ENCODE results near the gene GNG10.
"Not testable (repeated sequence)": the region's sequence is repeated elsewhere in the genome, so short reads cannot be mapped to it uniquely, and the experiment has no call there.

GNG10 gene

GRCh38 chr9:111661802-111662521, 557 bp downstream of the GNG10 start:
- H3K4me3 ChIP-seq, result peak overlapping the region; percentile 89
- TF ChIP-seq FOXP2 (optimal IDR thresholded peaks at IDR 0.05; ENCODE audit: control extremely low read depth, extremely low read length, insufficient read depth), result no peak
- no peak for TF ChIP-seq EZH2 (IDR thresholded peaks at IDR 0.05)
- no peak for TF ChIP-seq POLR2AphosphoS5 (IDR thresholded peaks at IDR 0.05; ENCODE audit: borderline replicate concordance, low read depth, low read length)
- H3K9ac ChIP-seq (ENCODE audit: insufficient read length), result peak overlapping the region; percentile 77
- DNase-seq (ENCODE audit: low read depth, low spot score), result no peak
- H3K27ac ChIP-seq, result no peak overlapping the region
- H3K36me3 ChIP-seq (ENCODE audit: insufficient read depth, low read length), result peaks cover 5% of the 10 kb centered on the region; the same call in 1 of the 2 replicates
- H3K9me3 ChIP-seq (ENCODE audit: low read depth, low read length), result no peaks in the 10 kb centered on the region

GRCh38 chr9:111662576-111663300, 1.3 kb downstream of the GNG10 start:
- Histone ChIP-seq H3K36me3 (ENCODE audit: insufficient read depth, low read length) (peaks cover 10% of the 10 kb centered on the region; the same call in 1 of the 2 replicates), H3K27ac (no peak overlapping the region), H3K9me3 (ENCODE audit: low read depth, low read length) (no peaks in the 10 kb centered on the region), H3K9ac (ENCODE audit: insufficient read length) (peak overlapping the region; percentile 77), H3K4me3 (peak overlapping the region; percentile 89)
- no peak for DNase-seq (ENCODE audit: low read depth, low spot score)
- TF ChIP-seq FOXP2 (optimal IDR thresholded peaks at IDR 0.05; ENCODE audit: control extremely low read depth, extremely low read length, insufficient read depth), result no peak
- TF ChIP-seq POLR2AphosphoS5 (IDR thresholded peaks at IDR 0.05; ENCODE audit: borderline replicate concordance, low read depth, low read length), result no peak
- no peak for TF ChIP-seq EZH2 (IDR thresholded peaks at IDR 0.05)

DNA sequence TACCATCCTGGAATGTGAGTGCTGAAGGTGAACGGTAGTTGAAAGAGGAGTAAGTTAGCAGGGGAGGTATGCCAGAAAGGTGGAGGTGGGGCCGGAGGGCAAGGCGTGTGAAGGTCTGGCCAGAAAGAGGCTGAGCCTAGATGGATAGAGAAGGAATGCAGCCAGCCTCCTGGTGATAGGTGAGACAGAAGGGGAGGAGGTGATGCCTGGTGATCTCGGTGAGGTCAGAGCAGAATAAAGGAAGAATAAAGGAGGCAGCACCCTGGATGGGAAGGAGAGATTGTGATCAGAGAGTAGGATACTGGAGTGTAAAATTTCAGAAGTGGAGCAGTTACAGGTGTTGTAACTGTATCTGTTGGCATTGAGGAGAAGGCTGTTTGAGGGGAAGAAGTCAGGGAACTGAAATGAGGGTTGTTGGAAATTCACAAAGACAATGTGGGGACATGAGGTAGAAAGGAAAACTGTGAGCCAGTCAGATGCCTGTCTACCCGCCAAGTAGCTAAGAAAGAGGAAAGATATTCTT, 2.0 kb downstream of the GNG10 start:
- Histone ChIP-seq H3K36me3 (ENCODE audit: insufficient read depth, low read length) (peaks cover 10% of the 10 kb centered on the region; the same call in 1 of the 2 replicates), H3K27ac (no peak overlapping the region), H3K4me3 (no peak overlapping the region), H3K9ac (ENCODE audit: insufficient read length) (no peak overlapping the region), H3K9me3 (ENCODE audit: low read depth, low read length) (no peaks in the 10 kb centered on the region)
- no peak for DNase-seq (ENCODE audit: low read depth, low spot score)
- TF ChIP-seq POLR2AphosphoS5 (IDR thresholded peaks at IDR 0.05; ENCODE audit: borderline replicate concordance, low read depth, low read length), result no peak
- TF ChIP-seq EZH2 (IDR thresholded peaks at IDR 0.05), result no peak
- TF ChIP-seq FOXP2 (optimal IDR thresholded peaks at IDR 0.05; ENCODE audit: control extremely low read depth, extremely low read length, insufficient read depth), result no peak

DNA sequence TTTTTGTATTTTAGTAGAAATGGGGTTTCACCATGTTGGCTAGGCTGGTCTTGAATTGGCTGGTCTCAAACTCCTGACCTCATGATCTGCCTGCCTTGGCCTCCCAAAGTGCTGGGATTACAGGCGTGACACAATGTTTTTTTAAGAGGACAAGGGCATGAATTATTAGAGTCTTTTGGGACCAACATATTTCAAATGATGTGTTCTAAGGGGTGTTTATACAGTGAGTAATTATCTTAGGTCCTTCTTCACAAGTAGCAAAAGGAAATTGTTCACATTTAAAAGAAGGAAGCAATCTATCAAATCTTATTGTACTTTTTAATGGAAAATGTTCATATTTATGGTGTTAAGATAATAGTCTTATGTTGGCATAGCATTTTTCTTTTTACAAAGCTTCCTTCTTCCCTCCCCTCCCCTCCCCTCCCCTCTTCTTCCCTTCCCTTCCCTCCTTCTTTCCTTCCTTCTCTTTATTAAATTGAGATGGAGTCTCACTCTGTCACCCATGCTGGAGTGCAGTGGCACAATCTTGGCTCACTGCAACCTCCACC, 6.7 kb downstream of the GNG10 start:
- H3K4me3 ChIP-seq, result no peak overlapping the region
- no peaks in the 10 kb centered on the region for H3K9me3 ChIP-seq (ENCODE audit: low read depth, low read length)
- H3K36me3 ChIP-seq (ENCODE audit: insufficient read depth, low read length), result peaks cover 19% of the 10 kb centered on the region; the same call in 1 of the 2 replicates
- TF ChIP-seq EZH2 (IDR thresholded peaks at IDR 0.05) (no peak), POLR2AphosphoS5 (IDR thresholded peaks at IDR 0.05; ENCODE audit: borderline replicate concordance, low read depth, low read length) (no peak)
- no peak for DNase-seq (ENCODE audit: low read depth, low spot score)
- H3K27ac ChIP-seq, result no peak overlapping the region
- H3K9ac ChIP-seq (ENCODE audit: insufficient read length), result no peak overlapping the region

DNA sequence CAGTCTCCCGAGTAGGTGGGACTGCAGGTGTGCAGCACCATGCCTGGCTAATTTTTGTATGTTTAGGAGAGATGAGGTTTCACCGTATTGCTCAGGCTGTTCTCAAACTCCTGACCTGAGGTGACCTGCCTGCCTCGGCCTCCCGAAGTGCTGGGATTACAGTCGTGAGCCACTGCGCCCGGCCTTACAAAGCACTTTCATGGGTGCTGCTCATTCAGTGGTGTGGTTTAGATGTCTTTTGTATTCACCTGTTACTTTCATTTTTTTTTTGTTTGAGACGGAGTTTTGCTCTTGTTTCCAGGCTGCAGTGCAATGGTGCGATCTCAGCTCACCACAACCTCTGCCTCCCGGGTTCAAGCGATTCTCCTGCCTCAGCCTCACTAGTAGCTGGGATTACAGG, 7.2 kb downstream of the GNG10 start:
- not testable (repeated sequence) for H3K27ac ChIP-seq; H3K4me3 ChIP-seq; H3K9me3 ChIP-seq (ENCODE audit: low read depth, low read length); DNase-seq (ENCODE audit: low read depth, low spot score); H3K9ac ChIP-seq (ENCODE audit: insufficient read length)
- H3K36me3 ChIP-seq (ENCODE audit: insufficient read depth, low read length), result peaks cover 19% of the 10 kb centered on the region; the same call in 1 of the 2 replicates

GRCh38 chr9:111674319-111674718, 12.9 kb downstream of the GNG10 start:
- H3K36me3 ChIP-seq (ENCODE audit: insufficient read depth, low read length), result peaks cover 10% of the 10 kb centered on the region; the same call in 1 of the 2 replicates
- no peak overlapping the region for H3K9ac ChIP-seq (ENCODE audit: insufficient read length)
- no peak overlapping the region for H3K27ac ChIP-seq
- no peaks in the 10 kb centered on the region for H3K9me3 ChIP-seq (ENCODE audit: low read depth, low read length)
- no peak for TF ChIP-seq EZH2 (IDR thresholded peaks at IDR 0.05)
- no peak for TF ChIP-seq POLR2AphosphoS5 (IDR thresholded peaks at IDR 0.05; ENCODE audit: borderline replicate concordance, low read depth, low read length)
- TF ChIP-seq FOXP2 (optimal IDR thresholded peaks at IDR 0.05; ENCODE audit: control extremely low read depth, extremely low read length, insufficient read depth), result no peak
- H3K4me3 ChIP-seq, result no peak overlapping the region
- DNase-seq (ENCODE audit: low read depth, low spot score), result no peak

- no peak overlapping the region for H3K27ac ChIP-seq
- no peak overlapping the region for H3K4me3 ChIP-seq
- no peak for DNase-seq (ENCODE audit: low read depth, low spot score)
- TF ChIP-seq EZH2 (IDR thresholded peaks at IDR 0.05), result no peak
- TF ChIP-seq FOXP2 (optimal IDR thresholded peaks at IDR 0.05; ENCODE audit: control extremely low read depth, extremely low read length, insufficient read depth), result no peak
- TF ChIP-seq POLR2AphosphoS5 (IDR thresholded peaks at IDR 0.05; ENCODE audit: borderline replicate concordance, low read depth, low read length), result no peak
- H3K36me3 ChIP-seq (ENCODE audit: insufficient read depth, low read length), result peaks cover 2% of the 10 kb centered on the region; the same call in 1 of the 2 replicates
- H3K9ac ChIP-seq (ENCODE audit: insufficient read length), result no peak overlapping the region
- H3K9me3 ChIP-seq (ENCODE audit: low read depth, low read length), result no peaks in the 10 kb centered on the region
Measured at GRCh38 chr9:111676116-111676515, 14.7 kb downstream of the GNG10 start.

DNA sequence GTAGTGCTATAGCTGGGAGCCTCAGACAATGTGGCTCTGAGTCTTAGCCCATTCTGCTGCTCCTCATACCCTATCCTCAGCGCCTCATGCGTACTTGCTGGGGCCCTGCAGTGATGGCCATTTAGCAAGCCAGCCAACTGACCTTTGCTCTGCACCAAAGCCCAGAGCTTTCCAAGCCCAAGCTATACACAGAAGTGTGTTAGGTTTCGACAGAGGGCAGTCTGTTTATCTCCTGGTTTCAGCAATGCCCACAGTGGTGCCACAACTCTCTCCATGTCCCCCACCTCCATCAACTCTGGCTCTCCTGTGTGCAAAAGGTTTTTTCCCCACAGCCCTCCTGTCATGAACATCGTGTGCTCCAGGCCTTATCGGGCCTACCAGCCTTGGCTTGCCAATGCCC, 16.9 kb downstream of the GNG10 start:
- no peaks in the 10 kb centered on the region for H3K36me3 ChIP-seq (ENCODE audit: insufficient read depth, low read length)
- no peak for TF ChIP-seq FOXP2 (optimal IDR thresholded peaks at IDR 0.05; ENCODE audit: control extremely low read depth, extremely low read length, insufficient read depth)
- no peak for TF ChIP-seq EZH2 (IDR thresholded peaks at IDR 0.05)
- TF ChIP-seq POLR2AphosphoS5 (IDR thresholded peaks at IDR 0.05; ENCODE audit: borderline replicate concordance, low read depth, low read length), result no peak
- no peak overlapping the region for H3K9ac ChIP-seq (ENCODE audit: insufficient read length)
- no peak for DNase-seq (ENCODE audit: low read depth, low spot score)
- no peak overlapping the region for H3K4me3 ChIP-seq
- no peak overlapping the region for H3K27ac ChIP-seq
- H3K9me3 ChIP-seq (ENCODE audit: low read depth, low read length), result no peaks in the 10 kb centered on the region
